C4-2B (cell line): ENCODE measurements around the gene MRPS6.

Experiments
- H3K27ac ChIP-seq: fragments of 450-650 bp; 2 replicates; pipeline ENCODE4 v1.5.1; 2017
- ZFX ChIP-seq: fragments of 450-650 bp; IDR thresholded peaks from 2 replicates; pipeline ENCODE4 v1.6.1; 2017
- TF ChIP-seq, protein P1 (sequence below): fragments of 450-650 bp; conservative IDR thresholded peaks from 2 replicates; pipeline ENCODE4 v1.5.1; 2017; ENCODE audit warnings: mild to moderate bottlenecking

MRPS6 gene

DNA sequence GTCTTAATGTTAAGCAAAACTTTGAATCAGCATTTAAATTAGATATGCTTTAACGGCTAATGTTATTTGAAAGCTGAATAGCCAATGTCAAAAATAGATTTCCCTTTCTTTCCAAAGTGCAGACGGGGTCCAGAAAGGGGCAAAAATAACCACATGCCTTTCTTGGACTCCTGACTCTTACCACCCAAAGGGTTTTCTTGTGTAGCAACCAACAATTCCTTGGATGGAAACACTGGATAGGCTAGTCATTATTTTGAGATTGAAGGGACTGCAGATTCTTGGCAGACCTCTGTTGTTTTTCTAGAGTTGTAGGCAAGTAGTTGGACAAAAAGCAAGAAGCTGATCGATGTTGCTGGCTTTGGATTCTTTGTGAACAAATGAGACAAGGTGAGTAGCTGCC lies 107.0 kb downstream of the MRPS6 start:
- no peak for TF ChIP-seq ZFX
- TF ChIP-seq, protein P1, sequence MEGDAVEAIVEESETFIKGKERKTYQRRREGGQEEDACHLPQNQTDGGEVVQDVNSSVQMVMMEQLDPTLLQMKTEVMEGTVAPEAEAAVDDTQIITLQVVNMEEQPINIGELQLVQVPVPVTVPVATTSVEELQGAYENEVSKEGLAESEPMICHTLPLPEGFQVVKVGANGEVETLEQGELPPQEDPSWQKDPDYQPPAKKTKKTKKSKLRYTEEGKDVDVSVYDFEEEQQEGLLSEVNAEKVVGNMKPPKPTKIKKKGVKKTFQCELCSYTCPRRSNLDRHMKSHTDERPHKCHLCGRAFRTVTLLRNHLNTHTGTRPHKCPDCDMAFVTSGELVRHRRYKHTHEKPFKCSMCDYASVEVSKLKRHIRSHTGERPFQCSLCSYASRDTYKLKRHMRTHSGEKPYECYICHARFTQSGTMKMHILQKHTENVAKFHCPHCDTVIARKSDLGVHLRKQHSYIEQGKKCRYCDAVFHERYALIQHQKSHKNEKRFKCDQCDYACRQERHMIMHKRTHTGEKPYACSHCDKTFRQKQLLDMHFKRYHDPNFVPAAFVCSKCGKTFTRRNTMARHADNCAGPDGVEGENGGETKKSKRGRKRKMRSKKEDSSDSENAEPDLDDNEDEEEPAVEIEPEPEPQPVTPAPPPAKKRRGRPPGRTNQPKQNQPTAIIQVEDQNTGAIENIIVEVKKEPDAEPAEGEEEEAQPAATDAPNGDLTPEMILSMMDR = no peak
- H3K27ac ChIP-seq = no peak overlapping the region

- TF ChIP-seq, protein P1 = no peak
- no peak for TF ChIP-seq ZFX
- H3K27ac ChIP-seq = no peak overlapping the region
These were observed 107.5 kb downstream of the MRPS6 start for GRCh38 chr21:34180826-34181359.

DNA sequence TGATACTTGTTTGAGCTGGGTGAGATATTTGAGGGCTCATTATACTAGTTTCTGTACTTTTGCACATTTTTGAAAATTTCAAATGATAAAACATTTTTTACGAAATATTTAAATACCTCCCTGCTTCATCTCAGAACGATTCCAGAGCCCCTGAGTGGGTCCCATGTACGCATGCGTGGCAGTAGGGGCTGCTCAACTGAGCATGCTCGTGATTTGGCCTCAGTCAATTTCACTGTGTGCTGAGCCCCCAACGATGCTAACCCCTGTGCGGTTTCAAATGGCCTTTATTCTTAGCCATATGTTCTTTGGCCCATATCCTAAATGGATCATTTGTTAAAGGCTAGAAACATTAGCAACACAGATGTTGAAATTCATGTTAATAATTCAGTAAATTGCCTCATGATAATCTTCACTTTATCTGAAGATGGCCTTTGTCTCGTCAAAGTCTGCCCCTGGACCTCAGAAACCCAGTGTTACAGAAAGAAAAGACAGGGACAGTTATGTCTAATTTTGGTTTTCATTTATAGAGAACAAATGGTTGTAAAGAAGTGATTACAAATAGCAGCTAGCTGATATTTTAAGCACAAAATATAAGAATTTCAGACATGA lies 108.2 kb downstream of the MRPS6 start:
- no peak for TF ChIP-seq ZFX
- TF ChIP-seq, protein P1 = no peak
- H3K27ac ChIP-seq = no peak overlapping the region

- TF ChIP-seq, protein P1 = no peak
- TF ChIP-seq ZFX = no peak
- no peak overlapping the region for H3K27ac ChIP-seq
These were observed 109.1 kb downstream of the MRPS6 start for GRCh38 chr21:34182436-34182835.

- TF ChIP-seq, protein P1 = no peak
- TF ChIP-seq ZFX = no peak
- no peak overlapping the region for H3K27ac ChIP-seq
These were observed 110.1 kb downstream of the MRPS6 start for GRCh38 chr21:34183331-34183928.

GRCh38 chr21:34184232-34184631 lies 110.9 kb downstream of the MRPS6 start:
- no peak for TF ChIP-seq ZFX
- TF ChIP-seq, protein P1 = no peak
- H3K27ac ChIP-seq = no peak overlapping the region

DNA sequence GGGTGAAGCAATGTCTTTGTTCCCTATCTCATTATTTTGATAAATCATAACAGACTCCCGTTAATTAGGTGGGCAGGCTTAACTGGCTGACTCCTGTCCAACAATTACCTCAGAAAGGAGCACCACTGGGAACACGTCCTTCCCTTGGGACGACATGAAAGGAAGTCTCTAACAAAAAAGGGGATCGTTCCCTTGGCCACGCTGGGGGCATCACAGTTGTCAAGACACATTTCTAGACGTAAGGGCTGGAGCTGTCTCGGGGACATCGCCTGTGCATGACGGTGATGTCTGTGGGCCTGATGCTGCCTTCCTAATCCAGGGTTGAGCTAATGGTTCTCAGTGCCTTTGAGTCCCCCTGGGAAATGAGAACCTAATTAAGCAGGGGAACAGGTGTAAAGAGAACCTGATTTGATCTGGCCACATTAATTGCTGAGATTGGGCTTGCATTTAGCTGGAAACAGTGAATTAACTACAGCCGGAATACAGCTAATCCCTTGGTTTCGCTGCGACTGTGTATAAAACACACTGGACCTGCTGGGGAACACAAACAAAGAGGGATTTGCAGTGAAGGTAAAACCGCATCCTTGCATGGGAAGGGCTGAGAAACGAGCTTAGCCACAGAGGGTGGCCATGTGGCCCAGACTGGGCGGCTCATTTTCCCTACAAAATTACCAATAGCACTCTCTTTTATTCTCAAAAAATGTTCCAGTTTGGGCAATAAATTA lies 111.8 kb downstream of the MRPS6 start:
- no peak overlapping the region for H3K27ac ChIP-seq
- TF ChIP-seq ZFX = no peak
- TF ChIP-seq, protein P1 = no peak
